Esophagus muscularis mucosa (tissue), 3 donors: Measurements from ENCODE around the gene MAP7.

ENCODE experiments used
- CTCF ChIP-seq, 3 experiments: fragments of 200-600 bp in 2 of 3; fragments of 450-650 bp in 1 of 3; sonication (generic) in 2 of 3; IDR thresholded peaks; one replicate each; pipeline ENCODE4 v1.5.1; 2017 to 2019; ENCODE audit warnings: antibody characterized with exemption in 3 of 3, mild to moderate bottlenecking in 2 of 3, moderate library complexity in 1 of 3
- POLR2A ChIP-seq: fragments of 450-650 bp; IDR thresholded peaks from one replicate; pipeline ENCODE4 v1.6.1; 2017; ENCODE audit warnings: antibody characterized with exemption, moderate library complexity, mild to moderate bottlenecking, low read depth

GRCh38 chr6:136382676-136383252, 167.5 kb downstream of the MAP7 start:
- TF ChIP-seq POLR2A (no peak), CTCF (IDR thresholded peaks at IDR 0.05) (no peak)
